K562 (cell line): ENCODE results near the gene FPR1. TPM values are rescaled to one million over a fixed set of nuclear protein-coding genes. Genes with fewer than 3 reads are reported as not detected.

ENCODE experiments used
- ARID2 ChIP-seq: fragments of 450-650 bp; IDR thresholded peaks from 2 replicates; pipeline ENCODE4 v1.6.1; 2017; ENCODE audit warnings: antibody characterized with exemption, mild to moderate bottlenecking
- ARNT ChIP-seq, 2 experiments: fragments of 450-650 bp; IDR thresholded peaks; 2 replicates each; pipeline ENCODE4 v1.6.1; 2016; ENCODE audit warnings: mild to moderate bottlenecking in 1 of 2
- DACH1 ChIP-seq: fragments of 450-650 bp; IDR thresholded peaks from 2 replicates; pipeline ENCODE4 v1.6.1; 2018; ENCODE audit not compliant: partially characterized antibody
- DIDO1 ChIP-seq: fragments of 450-650 bp; IDR thresholded peaks from 2 replicates; pipeline ENCODE4 v1.6.1; 2016; ENCODE audit warnings: low read depth, missing biosample characterization, missing genetic modification characterization
- JUND ChIP-seq, 2 experiments: IDR thresholded peaks; 2 replicates in 1 of 2; 3 replicates in 1 of 2; pipeline ENCODE4 v1.6.1; 2011; ENCODE audit warnings: borderline replicate concordance in 2 of 2, low read depth in 2 of 2, low read length in 2 of 2, improper control_type of control experiment in 1 of 2, missing biosample characterization in 1 of 2, missing genetic modification characterization in 1 of 2, missing genetic modification reagents in 1 of 2
- NR4A1 ChIP-seq, 2 experiments: fragments of 250-450 bp in 1 of 2; fragments of 450-650 bp in 1 of 2; sonication (Bioruptor Pico) in 1 of 2; IDR thresholded peaks; 2 replicates each; pipeline versions ENCODE4 v1.4.0 to v1.6.1; 2016 to 2020; ENCODE audit warnings: mild to moderate bottlenecking in 2 of 2, missing compliant biosample characterization in 1 of 2, missing genetic modification characterization in 1 of 2, moderate library complexity in 1 of 2
- SMAD3 ChIP-seq: fragments of 450-650 bp; formaldehyde crosslinking; conservative IDR thresholded peaks from 2 replicates; pipeline ENCODE4 v1.4.0; 2020; ENCODE audit warnings: mild to moderate bottlenecking
- SNRNP70 ChIP-seq: fragments of 200-400 bp; formaldehyde crosslinking; optimal IDR thresholded peaks from 2 replicates; pipeline ENCODE3; 2017; ENCODE audit warnings: low read depth, low read length
- SPI1 ChIP-seq: IDR thresholded peaks from 2 replicates; pipeline ENCODE4 v1.6.1; 2011; ENCODE audit warnings: low read depth, low read length, control low read depth, borderline replicate concordance
- TEAD2 ChIP-seq: fragments of 450-650 bp; IDR thresholded peaks from 2 replicates; pipeline ENCODE4 v1.6.1; 2016; ENCODE audit warnings: missing genetic modification characterization, control low read depth, missing compliant biosample characterization
- TRIM28 ChIP-seq: fragments of 450-650 bp; IDR thresholded peaks from 2 replicates; pipeline ENCODE4 v1.6.1; 2017
- U2AF2 ChIP-seq: fragments of 200-400 bp; formaldehyde crosslinking; optimal IDR thresholded peaks from 2 replicates; pipeline ENCODE3; 2017; ENCODE audit warnings: low read depth, mild to moderate bottlenecking, low read length
- YBX1 ChIP-seq: fragments of 450-650 bp; IDR thresholded peaks from 2 replicates; pipeline ENCODE4 v1.7.1; 2016; ENCODE audit warnings: mild to moderate bottlenecking
- ZNF146 ChIP-seq: IDR thresholded peaks from one replicate; pipeline ENCODE4 v1.6.1; 2018; ENCODE audit warnings: missing compliant biosample characterization; ENCODE audit not compliant: unreplicated experiment
- ZNF282 ChIP-seq: sonication (generic); formaldehyde crosslinking; IDR thresholded peaks from 2 replicates; pipeline ENCODE4 v1.8.1; 2023; ENCODE audit warnings: missing genetic modification reagents
- ZNF766 ChIP-seq: fragments of 200-800 bp; sonication (Bioruptor generic); conservative IDR thresholded peaks from 2 replicates; pipeline ENCODE4 v1.6.1; 2016; ENCODE audit warnings: missing genetic modification characterization, missing compliant biosample characterization
- polyA plus RNA-seq, 8 experiments: library from polyadenylated mRNA; depleted of rRNA in 4 of 8; stranded (reverse) in 5 of 8; unstranded in 3 of 8; fragments of >200 nt; fragmentation: Nextera tagmentation in 2 of 8; fragmentation: Illumina TruSeq in 1 of 8; extraction: Ambion mirVana in 2 of 8; extraction: Trizol in 1 of 8; gene quantifications; 2 replicates each; pipeline versions ENCODE4 v1.2.1 to v1.2.3, GENCODE V29; 2011 to 2014; ENCODE audit warnings: inconsistent platforms in 1 of 8, missing spikeins in 1 of 8
- total RNA-seq, 7 experiments: library from RNA; depleted of rRNA in 6 of 7; stranded (reverse); fragments of >200 nt in 6 of 7; fragmentation: Illumina TruSeq in 2 of 7; extraction: Trizol in 2 of 7; gene quantifications; 2 replicates each; pipeline versions ENCODE4 v1.2.1 to v1.2.3, GENCODE V29; 2011 to 2021; ENCODE audit warnings: low replicate concordance in 1 of 7
- TF ChIP-seq, protein P1 (sequence below): fragments of 450-650 bp; IDR thresholded peaks from 2 replicates; pipeline ENCODE4 v1.6.1; 2016; ENCODE audit warnings: antibody characterized with exemption
- TF ChIP-seq, protein P2 (sequence below): fragments of 250-450 bp; sonication (Bioruptor Pico); IDR thresholded peaks from 2 replicates; pipeline ENCODE4 v1.5.0; 2022; ENCODE audit warnings: mild to moderate bottlenecking
- TF ChIP-seq, protein P3 (sequence below): IDR thresholded peaks from 2 replicates; pipeline ENCODE4 v1.6.1; 2016; ENCODE audit warnings: missing genetic modification characterization, missing compliant biosample characterization

FPR1 gene
- total and polyA plus RNA-seq, 9 of the 15 experiments (the other 6 are each of a cell fraction or from before 2014, with no cell fraction given) = 0.06 to 0.25 (median 0.14) TPM; not detected in 4

DNA sequence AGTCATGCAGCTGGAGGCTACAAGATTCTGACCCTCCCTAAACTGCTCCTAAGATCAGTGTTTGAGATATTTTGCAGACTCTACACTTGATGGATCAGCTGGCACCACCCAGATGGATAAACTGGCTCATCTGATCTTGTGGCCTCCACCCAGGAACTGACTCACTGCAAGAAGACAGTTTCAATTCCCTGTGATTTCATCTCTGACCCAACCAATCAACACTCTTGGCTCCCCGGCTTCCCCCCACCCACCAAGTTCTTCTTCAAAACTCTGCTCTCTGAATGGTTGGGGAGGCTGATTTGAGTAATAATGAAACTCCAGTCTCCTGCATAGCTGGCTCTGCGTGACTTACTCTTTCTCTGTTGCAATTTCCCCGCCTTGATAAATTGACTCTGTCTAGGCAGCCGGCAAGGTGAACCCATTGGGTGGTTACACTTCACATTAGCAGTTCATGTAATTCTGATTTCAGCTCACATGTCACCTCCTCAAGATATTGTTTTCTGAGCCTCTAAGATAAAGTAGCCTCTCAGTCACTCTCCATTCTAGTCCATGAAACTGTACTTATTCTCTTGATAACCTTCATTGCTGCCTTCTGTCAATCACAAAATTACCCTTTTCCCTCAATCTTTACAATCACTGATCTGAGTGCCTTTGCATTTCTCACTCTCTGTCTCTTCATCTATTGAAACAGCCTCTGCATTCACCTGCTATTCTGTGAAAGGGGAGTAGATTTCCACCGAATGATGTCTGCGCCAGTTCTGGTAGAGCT, 33.4 kb upstream of the FPR1 start (continued):
- TF ChIP-seq SPI1 = no peak
- no peak for TF ChIP-seq SNRNP70
- TF ChIP-seq, protein P1, sequence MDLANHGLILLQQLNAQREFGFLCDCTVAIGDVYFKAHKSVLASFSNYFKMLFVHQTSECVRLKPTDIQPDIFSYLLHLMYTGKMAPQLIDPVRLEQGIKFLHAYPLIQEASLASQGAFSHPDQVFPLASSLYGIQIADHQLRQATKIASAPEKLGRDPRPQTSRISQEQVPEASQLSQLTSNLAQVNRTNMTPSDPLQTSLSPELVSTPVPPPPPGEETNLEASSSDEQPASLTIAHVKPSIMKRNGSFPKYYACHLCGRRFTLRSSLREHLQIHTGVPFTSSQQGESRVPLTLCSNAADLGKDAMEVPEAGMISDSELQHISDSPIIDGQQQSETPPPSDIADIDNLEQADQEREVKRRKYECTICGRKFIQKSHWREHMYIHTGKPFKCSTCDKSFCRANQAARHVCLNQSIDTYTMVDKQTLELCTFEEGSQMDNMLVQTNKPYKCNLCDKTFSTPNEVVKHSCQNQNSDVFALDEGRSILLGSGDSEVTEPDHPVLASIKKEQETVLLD = no peak
- TF ChIP-seq U2AF2 = no peak
- TF ChIP-seq DACH1 = peak; percentile 67
- no peak for TF ChIP-seq NR4A1 (CRISPR knock-in tag; IDR thresholded peaks at IDR 0.05)
- no peak for TF ChIP-seq NR4A1 (tag; IDR thresholded peaks at IDR 0.05)
- TF ChIP-seq, protein P2, sequence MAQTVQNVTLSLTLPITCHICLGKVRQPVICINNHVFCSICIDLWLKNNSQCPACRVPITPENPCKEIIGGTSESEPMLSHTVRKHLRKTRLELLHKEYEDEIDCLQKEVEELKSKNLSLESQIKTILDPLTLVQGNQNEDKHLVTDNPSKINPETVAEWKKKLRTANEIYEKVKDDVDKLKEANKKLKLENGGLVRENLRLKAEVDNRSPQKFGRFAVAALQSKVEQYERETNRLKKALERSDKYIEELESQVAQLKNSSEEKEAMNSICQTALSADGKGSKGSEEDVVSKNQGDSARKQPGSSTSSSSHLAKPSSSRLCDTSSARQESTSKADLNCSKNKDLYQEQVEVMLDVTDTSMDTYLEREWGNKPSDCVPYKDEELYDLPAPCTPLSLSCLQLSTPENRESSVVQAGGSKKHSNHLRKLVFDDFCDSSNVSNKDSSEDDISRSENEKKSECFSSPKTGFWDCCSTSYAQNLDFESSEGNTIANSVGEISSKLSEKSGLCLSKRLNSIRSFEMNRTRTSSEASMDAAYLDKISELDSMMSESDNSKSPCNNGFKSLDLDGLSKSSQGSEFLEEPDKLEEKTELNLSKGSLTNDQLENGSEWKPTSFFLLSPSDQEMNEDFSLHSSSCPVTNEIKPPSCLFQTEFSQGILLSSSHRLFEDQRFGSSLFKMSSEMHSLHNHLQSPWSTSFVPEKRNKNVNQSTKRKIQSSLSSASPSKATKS = 0 out of 2 replicates have a peak, but pooled peaks have one; percentile 34
- TF ChIP-seq ARNT (IDR thresholded peaks at IDR 0.05) = no peak
- TF ChIP-seq DIDO1 = no peak
- no peak for TF ChIP-seq ZNF146
- TF ChIP-seq ZNF282 (CRISPR knock-in tag) = no peak
- TF ChIP-seq ARID2 = no peak
- TF ChIP-seq ZNF766 (CRISPR knock-in tag) = peak; percentile 77; the same call in 1 of the 2 replicates
- TF ChIP-seq, protein P3, sequence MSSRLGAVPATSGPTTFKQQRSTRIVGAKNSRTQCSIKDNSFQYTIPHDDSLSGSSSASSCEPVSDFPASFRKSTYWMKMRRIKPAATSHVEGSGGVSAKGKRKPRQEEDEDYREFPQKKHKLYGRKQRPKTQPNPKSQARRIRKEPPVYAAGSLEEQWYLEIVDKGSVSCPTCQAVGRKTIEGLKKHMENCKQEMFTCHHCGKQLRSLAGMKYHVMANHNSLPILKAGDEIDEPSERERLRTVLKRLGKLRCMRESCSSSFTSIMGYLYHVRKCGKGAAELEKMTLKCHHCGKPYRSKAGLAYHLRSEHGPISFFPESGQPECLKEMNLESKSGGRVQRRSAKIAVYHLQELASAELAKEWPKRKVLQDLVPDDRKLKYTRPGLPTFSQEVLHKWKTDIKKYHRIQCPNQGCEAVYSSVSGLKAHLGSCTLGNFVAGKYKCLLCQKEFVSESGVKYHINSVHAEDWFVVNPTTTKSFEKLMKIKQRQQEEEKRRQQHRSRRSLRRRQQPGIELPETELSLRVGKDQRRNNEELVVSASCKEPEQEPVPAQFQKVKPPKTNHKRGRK (tag) = no peak
- no peak for TF ChIP-seq YBX1
- TF ChIP-seq JUND (IDR thresholded peaks at IDR 0.05; ENCODE audit: borderline replicate concordance, low read depth, low read length) = peak; percentile 87
- peak; percentile 74; the same call in 1 of the 3 replicates for TF ChIP-seq JUND (tag; IDR thresholded peaks at IDR 0.05; ENCODE audit: borderline replicate concordance, low read depth, low read length)
- no peak for TF ChIP-seq TRIM28
- TF ChIP-seq SMAD3 (CRISPR knock-in tag) = no peak
- no peak for TF ChIP-seq TEAD2
